HG02610 (cell line): ENCODE data around the gene MSL3.
A peak's percentile ranks its signal among the peaks of the same experiment; 100 is the strongest.

Experiments
- ATAC-seq: cut with Tn5 transposase; IDR thresholded peaks from one replicate; pipeline ENCODE4 v1.9.1; 2021; ENCODE audit warnings: mild to moderate bottlenecking, moderate library complexity; ENCODE audit not compliant: unreplicated experiment

MSL3 gene

DNA sequence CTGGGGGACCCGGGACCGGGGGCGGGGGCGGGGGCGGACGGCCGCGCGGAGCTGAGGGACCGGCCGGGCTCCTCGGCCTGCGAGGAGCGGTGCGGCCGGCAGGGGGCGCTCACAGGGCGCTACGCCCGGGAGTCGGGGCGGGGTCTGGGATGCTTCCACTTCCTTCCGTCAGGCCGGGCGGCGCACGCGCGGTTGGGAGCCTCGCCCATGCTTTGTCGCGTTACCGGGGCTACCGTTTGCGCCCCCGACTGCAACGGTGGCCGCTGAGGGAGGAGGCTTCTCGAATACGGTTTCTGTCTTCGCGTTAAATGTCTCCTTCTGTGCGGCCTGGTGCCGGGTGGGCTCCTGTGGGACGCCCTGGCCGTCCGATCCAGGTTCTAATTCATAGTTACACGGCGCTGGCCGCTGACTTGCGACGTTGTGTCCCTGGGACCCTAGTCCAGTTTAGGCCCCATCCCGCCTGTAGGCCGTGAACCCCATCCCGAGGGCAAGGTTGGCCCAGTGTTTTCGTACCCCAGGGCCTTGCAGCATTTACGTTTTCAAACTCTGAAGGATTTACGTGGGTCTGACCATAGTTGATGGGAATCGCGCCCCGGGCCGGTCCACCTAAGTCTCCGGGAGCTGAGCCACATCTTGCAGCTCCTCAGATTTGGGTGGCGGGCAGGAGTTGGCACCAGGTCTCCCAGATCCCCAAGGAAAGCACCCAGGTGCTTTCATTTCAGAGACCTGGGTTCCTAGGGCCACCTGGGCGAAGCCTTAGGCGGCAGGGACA lies 549 bp downstream of the MSL3 start:
- peak; percentile 47 for ATAC-seq

GRCh38 chrX:11759172-11759460 lies 1.1 kb downstream of the MSL3 start:
- ATAC-seq: no peak

DNA sequence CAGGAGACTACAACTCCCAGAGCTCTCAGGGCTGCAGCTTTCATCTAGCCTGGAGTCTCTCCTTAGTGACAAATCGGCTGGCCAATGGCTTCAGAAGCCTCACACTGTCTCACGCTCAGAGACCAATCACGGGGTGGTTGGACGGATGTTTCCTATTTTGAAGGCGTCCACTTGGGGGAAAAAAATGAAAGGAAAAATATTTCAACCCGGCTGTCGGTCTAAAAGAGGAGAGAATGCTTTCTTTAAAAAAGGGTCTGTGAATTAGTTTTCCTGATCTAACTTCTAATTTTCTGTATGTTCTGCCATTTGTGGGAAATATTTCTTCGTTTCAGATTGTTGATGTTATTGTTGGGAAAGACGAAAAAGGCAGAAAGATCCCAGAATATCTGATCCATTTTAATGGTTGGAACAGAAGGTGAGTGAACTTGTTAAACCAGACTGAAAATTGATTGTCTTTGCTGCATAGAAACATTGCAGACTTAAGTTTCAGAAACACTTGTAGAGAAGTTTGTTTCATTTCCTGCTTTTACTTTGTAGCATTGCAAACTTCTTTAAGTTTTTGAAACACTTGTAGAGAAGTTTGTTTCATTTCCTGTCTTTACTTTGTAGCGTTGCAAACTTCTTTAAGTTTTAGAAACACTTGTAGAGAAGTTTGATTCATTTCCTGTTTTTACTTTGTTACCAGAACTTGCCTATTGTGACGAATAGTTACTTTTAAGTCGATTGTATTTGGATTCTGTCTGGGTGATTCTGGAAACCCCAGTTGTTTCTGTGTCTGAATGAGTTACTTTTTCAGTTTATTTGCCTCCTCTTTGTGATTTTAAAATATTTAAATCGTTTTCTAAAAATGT lies 1.6 kb downstream of the MSL3 start:
- peak; percentile 73 for ATAC-seq

GRCh38 chrX:11760958-11761357 lies 2.9 kb downstream of the MSL3 start:
- ATAC-seq: no peak

GRCh38 chrX:11764602-11765067 lies 6.6 kb downstream of the MSL3 start:
- ATAC-seq: peak; percentile 37

DNA sequence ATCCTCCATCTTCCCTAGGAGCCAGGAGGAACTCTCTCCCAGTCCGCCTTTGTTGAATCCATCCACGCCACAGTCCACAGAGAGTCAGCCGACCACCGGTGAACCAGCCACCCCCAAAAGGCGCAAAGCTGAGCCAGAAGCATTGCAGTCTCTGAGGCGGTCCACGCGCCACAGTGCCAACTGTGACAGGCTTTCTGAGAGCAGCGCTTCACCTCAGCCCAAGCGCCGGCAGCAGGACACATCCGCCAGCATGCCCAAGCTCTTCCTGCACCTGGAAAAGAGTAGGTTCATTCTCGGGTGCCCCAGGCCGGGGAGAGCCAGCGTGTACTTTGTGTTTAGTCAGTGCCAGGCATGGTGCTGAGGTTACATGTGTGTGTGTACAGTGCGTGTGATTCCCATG lies 7.4 kb downstream of the MSL3 start:
- ATAC-seq: no peak

DNA sequence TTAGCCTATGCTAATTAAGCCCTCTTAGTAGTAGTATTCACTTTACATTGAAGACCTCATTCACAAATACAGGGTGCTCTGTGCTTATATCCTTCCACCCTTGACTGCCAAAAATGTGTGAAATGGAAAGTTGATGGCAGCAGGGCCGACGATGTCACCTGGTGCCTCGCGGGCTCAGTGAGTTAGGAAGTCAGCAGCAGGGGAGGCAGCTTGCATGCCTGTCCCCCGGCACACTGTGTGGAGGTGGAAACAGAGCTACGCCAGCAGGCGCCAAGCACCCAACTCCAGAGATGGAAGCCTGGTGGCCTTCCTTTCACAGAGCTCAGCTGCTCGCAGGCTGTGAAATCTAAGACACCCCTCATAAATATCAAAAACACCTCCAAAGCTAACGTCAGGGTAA lies 8.4 kb downstream of the MSL3 start:
- ATAC-seq: no peak

DNA sequence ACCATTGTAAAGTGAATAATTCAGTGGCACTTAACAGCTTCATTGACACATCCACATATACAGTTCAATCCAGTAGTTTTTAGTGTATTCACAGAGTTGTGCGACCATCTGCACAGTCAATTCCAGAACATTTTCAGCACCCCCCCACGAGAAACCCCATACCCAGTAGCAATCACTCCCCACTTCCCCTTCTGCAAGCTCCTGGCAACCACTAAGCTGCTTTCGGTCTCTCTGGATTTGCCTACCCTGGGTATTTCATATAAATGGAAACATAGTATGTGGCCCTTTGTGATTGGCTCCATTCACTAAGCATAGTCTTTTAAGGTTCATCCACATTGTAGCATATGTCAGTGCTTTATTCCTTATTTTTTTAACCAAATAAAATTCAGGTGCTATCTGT lies 10.0 kb downstream of the MSL3 start:
- ATAC-seq: peak; percentile 76

- no peak for ATAC-seq
These were observed 12.3 kb downstream of the MSL3 start for GRCh38 chrX:11770320-11770719.

DNA sequence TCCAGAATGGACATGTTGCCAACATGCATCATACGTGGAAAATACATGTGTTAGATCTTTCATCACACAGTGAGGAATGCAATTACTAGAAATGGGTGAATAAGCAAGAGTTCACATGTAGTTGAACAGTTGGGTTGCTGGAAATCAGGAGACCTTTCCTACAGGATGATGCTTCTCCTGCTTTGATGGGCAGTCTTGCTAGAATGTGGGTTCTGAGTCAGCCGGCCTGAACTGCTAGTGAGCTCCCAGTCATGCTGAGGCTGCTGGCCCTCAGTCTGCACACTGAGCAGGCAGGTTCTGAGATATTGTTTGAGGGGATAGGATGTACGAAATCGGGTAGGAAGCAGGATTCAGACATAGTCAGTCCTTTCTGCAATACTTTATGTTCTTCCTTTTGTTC lies 20.2 kb downstream of the MSL3 start:
- ATAC-seq: no peak

GRCh38 chrX:11781133-11781532 lies 23.1 kb downstream of the MSL3 start:
- ATAC-seq: no peak

GRCh38 chrX:11781734-11782370 lies 23.8 kb downstream of the MSL3 start:
- ATAC-seq: no peak

DNA sequence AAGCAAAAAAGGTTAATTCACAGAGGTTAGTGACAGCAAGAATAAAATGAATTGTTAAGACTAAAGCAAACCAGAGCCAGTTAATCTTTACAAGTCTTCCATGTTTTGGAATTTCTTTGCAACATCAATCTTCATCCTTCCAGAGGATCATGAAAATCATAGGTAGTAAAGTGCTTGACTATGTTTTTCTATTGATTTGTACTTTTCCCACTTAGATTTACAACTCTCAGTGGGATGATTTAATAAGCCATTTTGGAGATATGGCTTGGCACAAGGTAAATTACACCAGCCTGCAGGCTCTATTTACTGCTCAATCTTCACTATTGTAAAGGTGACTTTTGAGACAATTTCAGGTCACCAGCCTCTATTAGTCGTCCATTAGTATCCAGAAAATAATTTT lies 26.5 kb downstream of the MSL3 start:
- no peak for ATAC-seq

DNA sequence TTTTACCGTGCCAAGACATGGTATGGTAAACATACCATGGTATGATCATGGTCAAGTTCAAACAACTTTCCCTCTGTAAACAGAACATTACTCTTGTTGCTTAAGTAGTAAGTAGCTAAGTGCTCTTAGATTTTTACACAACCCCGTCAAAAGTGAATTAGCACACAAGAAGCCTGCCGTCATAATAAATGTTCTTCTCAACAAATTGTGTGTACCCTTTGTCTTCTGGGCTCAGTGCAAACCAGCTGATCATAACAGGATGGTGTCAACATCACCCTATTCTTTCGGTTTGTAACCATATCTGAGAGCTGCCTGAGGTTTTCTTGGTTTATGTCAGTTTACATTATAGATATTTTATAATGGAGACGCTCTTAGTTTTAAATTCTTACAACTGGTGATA lies 28.8 kb downstream of the MSL3 start:
- no peak for ATAC-seq

DNA sequence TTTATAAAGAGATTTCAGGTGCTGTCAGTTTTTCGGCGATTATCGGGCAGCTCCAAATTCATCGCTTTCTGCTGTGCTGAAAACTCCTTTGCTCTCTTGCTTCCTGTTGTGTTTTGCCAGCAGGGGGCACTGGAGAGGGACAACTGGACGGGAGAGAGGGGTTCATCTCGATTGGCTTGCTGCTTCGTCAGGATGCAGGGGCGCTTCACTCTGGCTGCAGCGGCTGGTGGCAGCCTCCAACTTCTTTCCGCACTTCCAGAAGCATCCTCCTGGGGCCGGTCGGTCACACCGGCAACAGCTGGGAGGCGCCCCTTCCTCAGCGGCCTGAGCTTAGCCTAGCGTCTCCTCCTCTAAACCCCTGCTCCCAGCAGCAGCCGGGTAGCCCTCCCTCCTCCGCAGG lies 29.5 kb downstream of the MSL3 start:
- no peak for ATAC-seq

DNA sequence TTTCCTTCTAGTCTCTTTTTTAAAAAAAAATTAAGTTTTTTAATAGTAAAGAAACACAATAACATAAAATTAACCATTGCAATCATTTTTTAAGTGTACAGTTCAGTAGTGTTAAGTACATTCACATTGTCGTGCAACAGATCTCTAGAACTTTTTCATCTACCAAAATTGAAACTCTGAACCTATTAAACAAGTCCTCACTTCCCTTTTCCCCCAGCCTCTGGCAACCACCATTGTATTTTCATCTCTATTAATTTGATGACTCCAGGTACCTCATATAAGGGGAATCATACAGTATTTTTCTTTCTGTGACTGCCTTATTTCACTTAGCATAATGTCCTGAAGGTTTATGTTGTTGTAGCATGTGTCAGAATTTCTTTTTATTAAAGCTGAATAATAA lies 31.8 kb downstream of the MSL3 start:
- peak; percentile 30 for ATAC-seq

GRCh38 chrX:11791090-11791489 lies 33.1 kb downstream of the MSL3 start:
- ATAC-seq: no peak

- ATAC-seq: no peak
These were observed 33.5 kb downstream of the MSL3 start for GRCh38 chrX:11791537-11791936.

- peak; percentile 88 for ATAC-seq
These were observed 34.7 kb downstream of the MSL3 start for GRCh38 chrX:11792461-11793421.

- ATAC-seq: no peak
These were observed 35.7 kb downstream of the MSL3 start for GRCh38 chrX:11793734-11794133.

DNA sequence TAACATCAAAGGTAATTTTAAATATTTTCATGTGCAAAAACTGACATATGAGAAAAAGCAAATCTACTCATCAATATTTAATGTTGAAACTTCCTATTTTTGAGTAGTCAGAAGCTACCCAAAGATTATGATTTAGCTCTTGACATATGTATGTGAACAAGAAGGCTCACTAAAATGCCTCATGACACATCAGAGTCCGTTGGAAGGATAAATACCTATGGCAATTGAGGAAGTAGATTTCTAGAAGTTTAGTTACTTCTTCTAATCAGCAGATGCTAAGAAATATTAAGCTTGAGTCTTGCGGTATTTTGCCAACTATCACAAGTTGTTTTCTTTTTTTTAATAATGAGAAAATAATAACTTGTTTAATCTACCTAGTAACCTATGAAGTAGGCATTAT lies 55.3 kb downstream of the MSL3 start:
- no peak for ATAC-seq
